Measurements from ENCODE around the gene ZNF789.
"Not testable (repeated sequence)": the region's sequence is repeated elsewhere in the genome, so short reads cannot be mapped to it uniquely, and the experiment has no call there.

Gene ZNF789

GRCh38 chr7:99457650-99458493 lies 14.8 kb upstream of the ZNF789 start:
- DNase-seq (ENCODE audit: low read depth in 3 of 3), result no peak

DNA sequence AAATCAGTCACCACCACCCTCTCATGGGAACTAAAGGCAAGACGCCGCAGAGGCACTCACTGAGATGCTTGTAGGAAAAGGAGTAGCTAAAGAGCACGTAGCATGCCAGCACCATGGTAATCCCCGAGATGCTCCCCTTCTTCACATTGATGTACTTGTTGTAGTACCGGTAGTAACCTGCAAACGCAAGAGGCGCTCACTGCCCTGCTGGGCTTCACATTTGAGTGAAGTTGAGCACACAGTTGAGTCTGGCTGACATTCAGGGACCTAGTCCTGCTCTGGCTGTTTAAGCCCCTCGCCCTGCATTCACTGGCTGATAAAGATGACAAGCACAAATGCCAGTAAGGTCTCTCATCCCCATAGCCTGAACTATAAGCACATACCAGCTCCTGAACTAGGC lies 13.6 kb upstream of the ZNF789 start:
- no peak for DNase-seq (ENCODE audit: low read depth in 3 of 3)

DNA sequence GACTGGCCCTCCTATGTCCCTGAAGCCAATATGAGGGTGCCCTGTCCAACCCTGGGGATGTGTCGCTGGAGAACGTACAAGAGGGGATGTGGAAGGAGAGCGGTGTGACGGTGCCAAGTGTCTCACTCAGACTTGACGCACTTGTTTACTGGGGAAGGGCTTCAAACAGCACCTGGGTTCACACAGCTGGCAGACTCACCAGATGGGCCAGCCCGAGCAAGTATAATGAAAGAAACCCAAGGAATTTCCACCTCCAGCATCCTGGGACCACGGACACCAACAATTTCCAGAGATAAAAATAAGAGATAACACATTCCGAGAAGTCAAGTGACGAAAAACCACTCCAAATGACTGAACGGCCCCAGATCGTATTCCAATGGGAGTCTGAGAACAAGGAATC lies 12.0 kb upstream of the ZNF789 start:
- DNase-seq (ENCODE audit: low read depth in 3 of 3), result no peak

- no peak for DNase-seq (ENCODE audit: low read depth in 3 of 3)
These were observed 11.5 kb upstream of the ZNF789 start for GRCh38 chr7:99461221-99461620.

- no peak for DNase-seq (ENCODE audit: low read depth in 3 of 3)
These were observed 7.3 kb upstream of the ZNF789 start for GRCh38 chr7:99465421-99465768.

GRCh38 chr7:99468336-99468918 lies 4.3 kb upstream of the ZNF789 start:
- no peak for DNase-seq (ENCODE audit: low read depth in 3 of 3)

GRCh38 chr7:99469381-99470065 lies 3.2 kb upstream of the ZNF789 start:
- no peak for DNase-seq (ENCODE audit: low read depth in 3 of 3)

- no peak for DNase-seq (ENCODE audit: low read depth in 3 of 3)
These were observed 566 bp downstream of the ZNF789 start for GRCh38 chr7:99473315-99473596.

DNA sequence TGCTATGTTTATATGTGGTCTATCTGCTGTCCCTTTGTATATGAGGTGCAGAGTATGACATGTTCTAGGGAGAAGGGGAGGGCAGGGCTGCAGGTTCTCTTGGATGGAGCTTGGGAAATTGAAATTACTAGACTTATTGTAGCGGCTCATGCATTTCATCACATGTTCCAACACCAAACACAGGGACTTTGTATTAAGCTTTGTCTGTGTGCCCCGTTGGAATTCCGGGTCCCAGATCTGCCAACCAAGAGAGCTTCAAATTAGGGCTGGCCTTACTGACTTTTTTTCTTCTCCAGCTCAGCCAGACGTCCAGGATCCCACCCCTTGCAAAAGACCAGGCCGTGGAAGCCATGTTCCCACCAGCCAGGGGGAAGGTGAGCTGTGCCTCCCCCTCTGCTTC lies 3.4 kb downstream of the ZNF789 start:
- DNase-seq (ENCODE audit: low read depth in 3 of 3), result no peak

DNA sequence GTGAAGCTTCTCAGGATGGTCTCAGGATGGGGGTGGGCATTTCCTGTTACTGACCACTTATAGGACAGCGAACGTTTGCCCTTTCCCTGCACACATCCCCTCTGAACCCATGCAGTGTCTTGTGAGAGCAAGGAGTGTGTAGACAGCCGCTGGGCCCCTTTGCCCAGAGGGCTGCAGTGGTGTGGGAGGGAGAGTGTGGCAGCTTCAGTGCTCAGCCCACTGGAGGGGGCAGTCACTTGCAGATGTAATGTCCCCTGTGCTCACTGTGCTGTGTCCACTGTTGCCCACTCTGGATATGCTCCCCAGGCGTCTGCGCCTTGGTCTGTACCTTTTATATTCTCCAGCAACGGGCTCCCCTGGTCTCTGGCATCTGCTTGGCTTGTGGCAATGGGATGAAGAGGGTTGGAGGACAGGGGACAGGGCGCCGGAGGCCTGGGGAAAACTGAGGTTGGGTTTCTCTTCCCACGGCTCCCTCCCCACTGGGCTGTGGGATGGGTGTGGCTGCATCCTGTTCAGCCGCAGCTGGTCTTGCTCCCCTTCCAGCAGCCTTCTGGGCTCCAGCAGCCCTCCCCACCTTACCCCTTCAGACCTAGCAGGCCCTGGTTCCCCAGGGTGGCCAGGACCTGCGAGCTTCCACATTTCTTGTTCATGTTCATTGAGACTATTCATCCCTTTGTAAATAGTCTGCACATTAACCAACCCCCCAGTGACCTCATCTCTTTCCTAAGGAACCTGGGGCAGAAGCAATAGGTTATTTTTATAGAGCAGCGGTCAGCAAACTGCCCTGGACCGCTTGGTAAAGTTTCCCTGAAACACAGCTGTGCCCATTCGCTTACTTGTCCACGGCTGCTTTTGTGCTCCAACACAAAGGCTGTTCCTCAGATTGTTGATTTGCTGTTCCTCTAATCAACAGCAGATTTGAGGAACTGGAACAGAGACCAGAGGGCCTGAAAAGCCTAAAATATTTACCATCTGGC lies 6.1 kb downstream of the ZNF789 start:
- DNase-seq (ENCODE audit: low read depth in 3 of 3), result no peak

DNA sequence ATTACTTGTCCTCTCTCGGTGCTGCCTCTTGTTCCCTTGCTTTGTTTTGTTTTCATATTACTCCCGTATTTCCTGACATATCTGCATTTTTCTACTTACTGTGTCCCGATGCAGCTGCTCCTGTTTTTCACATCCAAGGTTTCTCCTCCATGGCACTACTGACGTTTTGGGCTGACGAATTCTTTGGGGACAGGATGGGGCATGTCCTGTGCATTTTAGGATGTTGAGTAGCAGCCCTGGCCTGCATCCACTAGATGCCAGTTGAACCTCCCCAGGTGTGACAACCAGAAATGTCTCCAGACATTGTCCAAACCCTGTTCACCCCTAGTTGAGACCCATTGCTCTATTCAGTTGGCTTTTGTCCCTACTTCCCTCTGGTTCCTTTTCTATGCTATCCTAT lies 12.4 kb downstream of the ZNF789 start:
- DNase-seq (ENCODE audit: low read depth in 3 of 3), result no peak

DNA sequence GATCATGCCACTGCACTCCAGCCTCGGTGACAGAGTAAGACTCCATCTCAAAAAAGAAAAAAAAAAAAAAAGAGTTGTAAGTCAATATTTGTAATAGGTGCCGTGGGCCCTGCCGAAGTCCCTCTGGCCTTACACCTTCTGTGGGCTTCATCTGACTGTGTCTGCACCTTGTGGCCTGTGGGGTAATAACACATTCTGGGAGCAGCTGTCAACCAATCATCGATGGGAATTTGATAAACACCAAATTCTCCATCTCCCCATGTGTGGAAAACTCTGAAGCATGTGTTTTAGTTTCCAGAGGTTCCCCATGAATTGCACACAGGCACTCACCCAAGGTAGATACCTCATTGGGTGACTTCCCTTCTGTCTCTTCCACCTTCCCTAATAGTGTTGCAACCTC lies 16.5 kb downstream of the ZNF789 start:
- DNase-seq (ENCODE audit: low read depth in 3 of 3), result no peak

- DNase-seq (ENCODE audit: low read depth in 3 of 3), result no peak
These were observed 18.2 kb downstream of the ZNF789 start for GRCh38 chr7:99490878-99491277.

GRCh38 chr7:99493823-99494222 lies 21.1 kb downstream of the ZNF789 start:
- no peak for DNase-seq (ENCODE audit: low read depth in 3 of 3)

DNA sequence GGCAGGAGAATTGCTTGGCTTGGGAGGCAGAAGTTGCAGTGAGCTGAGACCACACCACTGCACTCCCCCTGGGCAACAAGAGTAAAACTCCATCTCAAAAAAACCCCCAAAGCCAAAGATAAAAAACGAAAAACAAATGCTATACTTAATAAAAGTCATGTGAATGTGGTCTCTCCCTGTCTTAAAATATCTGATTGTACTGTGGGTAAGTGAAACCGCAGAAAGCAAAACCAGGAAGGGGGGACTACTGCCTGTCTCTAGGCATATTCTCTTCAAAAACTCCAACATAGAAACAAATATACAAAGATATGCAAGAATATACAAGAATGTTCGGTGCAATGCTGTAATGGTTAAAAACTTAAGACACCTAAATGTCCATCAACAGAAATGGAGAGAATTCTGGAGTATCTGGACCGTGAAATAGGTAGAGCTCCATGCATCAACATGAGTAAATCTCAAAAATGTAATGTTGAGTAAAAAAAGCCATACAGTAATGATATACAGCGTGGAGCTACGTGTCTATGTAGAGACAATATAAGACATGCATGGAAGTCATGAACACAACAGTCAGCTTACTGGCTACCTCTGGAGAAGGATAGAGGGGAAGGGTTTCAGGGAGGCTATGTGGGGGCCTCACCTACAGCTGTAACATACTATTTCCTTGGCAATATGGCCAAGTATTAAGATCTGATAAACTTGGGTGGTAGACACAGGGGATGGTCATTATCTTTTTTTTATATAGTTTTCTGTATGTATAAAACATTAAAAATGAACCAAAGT lies 25.3 kb downstream of the ZNF789 start:
- DNase-seq (ENCODE audit: low read depth in 3 of 3), result no peak

GRCh38 chr7:99498546-99498944 lies 25.9 kb downstream of the ZNF789 start:
- no peak for DNase-seq (ENCODE audit: low read depth in 3 of 3)

DNA sequence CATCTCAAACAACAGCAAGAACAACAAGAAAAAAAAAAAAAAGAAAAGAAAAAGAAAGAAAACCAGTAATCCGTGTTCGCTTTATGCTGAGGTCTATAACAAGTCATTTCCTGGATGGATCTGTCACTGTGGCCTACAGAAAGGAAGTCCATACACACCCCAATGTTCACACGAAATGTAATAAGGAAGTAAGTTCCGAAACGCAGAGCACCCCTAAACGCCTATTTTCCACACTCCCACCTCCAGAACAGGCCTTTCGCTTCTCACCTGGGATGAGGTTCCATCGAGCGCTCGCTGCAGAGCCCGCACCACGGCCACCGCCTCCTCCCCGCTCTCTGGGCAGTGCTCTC lies 26.7 kb downstream of the ZNF789 start:
- no peak for DNase-seq (ENCODE audit: low read depth in 3 of 3)

DNA sequence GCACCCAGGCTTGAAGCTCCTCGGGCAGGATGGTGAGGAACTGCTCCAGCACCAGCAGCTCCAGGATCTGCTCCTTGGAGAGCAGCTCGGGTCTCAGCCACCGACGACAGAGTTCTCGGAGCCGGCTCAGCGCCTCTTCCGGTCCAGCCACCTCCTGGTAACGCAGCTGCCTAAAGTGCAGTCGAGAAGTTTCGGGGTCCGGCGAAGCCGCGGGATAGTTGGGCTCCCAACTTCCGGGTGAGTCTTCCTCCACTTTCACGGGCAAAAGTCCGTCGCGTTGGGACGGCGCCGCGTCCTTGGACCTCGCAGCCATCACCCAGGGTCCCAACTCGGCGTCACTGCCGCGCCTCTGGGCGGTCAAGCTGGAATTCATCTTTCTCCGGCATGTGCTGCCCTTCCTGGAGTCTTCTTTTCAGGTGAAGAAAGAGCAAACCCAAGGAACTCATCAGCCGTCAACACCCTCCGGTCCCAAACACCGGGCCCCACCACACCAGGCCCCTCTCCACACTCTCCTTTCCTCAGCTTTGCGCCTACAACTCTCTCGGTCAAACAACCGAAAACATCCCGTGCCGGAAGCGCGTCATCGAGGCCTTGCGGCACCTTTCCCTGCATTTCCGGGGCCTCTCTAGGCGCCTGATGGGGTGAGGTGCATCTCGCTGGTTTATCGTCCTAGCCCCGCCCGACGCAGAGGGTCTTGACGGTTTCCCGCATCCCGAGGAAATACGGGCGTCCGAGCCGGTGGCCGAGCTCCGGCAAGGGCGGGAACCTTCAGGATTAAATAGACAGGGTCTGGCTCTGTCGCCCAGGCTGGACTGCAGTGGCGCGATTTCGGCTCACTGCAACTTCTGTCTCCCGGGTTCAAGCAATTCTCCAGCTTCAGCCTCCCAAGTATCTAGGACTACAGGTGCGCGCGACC lies 27.3 kb downstream of the ZNF789 start, which contains the start of gene ZNF394:
Gene ZNF394 (minus strand): TSS at position 561 of the 916 bp plus-strand sequence. CDS start 188 bp downstream, at position 373.
- DNase-seq (ENCODE audit: low read depth in 3 of 3), result peak; percentile 76 to 84 (median 78)

DNA sequence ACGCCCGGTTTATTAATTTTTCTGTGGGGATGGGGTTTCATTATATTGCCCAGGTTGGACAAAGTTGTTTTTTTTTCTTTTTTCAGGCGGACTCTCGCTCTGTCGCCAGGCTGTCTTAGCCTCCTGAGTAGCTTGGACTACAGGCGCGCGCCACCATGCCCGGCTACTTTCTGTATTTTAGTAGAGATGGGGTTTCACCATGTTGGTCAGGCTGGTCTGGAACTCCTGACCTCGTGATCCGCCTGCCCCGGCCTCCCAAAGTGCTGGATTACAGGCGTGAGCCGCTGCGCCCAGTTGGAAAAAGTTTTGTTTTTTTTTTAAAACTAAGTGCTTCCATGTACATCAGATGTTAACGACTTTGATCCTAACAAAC lies 27.9 kb downstream of the ZNF789 start:
- DNase-seq (ENCODE audit: low read depth in 3 of 3), result no peak

GRCh38 chr7:99501236-99501635 lies 28.5 kb downstream of the ZNF789 start:
- DNase-seq (ENCODE audit: low read depth in 3 of 3), result not testable (repeated sequence)
